Fibroblast of the aortic adventitia (primary cell): ENCODE measurements around the gene MRS2. TPM values are rescaled to one million over a fixed set of nuclear protein-coding genes. Genes with fewer than 3 reads are reported as not detected.
"Not testable (repeated sequence)": the region's sequence is repeated elsewhere in the genome, so short reads cannot be mapped to it uniquely, and the experiment has no call there.

Experiments used
- DNase-seq: peaks from one replicate; pipeline ENCODE4 v3.0.0-alpha.2; 2010; ENCODE audit warnings: low read depth
- H3K4me3 ChIP-seq: 2 replicates; pipeline ENCODE4 v1.5.1; 2011; ENCODE audit warnings: low read depth, mild to moderate bottlenecking, control low read depth, low read length, moderate library complexity
- CTCF ChIP-seq: IDR thresholded peaks from 2 replicates; pipeline ENCODE4 v1.5.1; 2011; ENCODE audit warnings: mild to moderate bottlenecking, low read length, control low read depth, inconsistent platforms; ENCODE audit not compliant: insufficient read depth
- total RNA-seq: library from RNA; depleted of rRNA; stranded (reverse); fragments of >200 nt; gene quantifications from 2 replicates; pipeline ENCODE4 v1.2.3, GENCODE V29; 2012; ENCODE audit warnings: low replicate concordance

The MRS2 gene
- total RNA-seq, 1 donor: 18.3 TPM

GRCh38 chr6:24359640-24360454 is 42.9 kb upstream of the MRS2 start:
- H3K4me3 ChIP-seq: peak overlapping the region; percentile 67
- peak; percentile 46 for DNase-seq
- peak; percentile 80 for TF ChIP-seq CTCF

GRCh38 chr6:24362363-24362762 is 40.4 kb upstream of the MRS2 start:
- DNase-seq, H3K4me3 ChIP-seq: not testable (repeated sequence)

DNA sequence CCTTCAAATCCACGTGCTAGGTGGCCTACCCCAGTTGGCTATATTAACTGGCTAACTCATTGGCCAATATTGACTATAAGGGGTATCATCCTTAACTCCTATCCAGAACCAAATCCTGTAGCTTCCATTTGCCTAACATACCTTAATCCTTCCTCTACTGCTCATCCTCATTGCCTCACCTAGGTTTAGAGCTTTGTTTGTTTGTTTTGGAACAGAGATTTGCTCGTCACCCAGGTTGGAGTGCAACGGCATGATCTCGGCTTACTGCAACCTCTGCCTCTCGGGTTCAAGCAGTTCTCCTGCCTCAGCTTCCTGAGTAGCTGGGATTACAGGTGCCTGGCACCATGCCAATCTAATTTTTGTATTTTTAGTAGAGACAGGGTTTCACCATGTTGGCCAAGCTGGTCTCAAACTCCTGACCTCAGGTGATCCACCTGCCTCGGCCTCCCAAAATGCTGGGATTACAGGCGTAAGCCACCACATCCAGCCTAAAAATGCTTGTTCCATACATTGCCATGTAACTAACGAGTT is 37.6 kb upstream of the MRS2 start:
- DNase-seq, H3K4me3 ChIP-seq: not testable (repeated sequence)

DNA sequence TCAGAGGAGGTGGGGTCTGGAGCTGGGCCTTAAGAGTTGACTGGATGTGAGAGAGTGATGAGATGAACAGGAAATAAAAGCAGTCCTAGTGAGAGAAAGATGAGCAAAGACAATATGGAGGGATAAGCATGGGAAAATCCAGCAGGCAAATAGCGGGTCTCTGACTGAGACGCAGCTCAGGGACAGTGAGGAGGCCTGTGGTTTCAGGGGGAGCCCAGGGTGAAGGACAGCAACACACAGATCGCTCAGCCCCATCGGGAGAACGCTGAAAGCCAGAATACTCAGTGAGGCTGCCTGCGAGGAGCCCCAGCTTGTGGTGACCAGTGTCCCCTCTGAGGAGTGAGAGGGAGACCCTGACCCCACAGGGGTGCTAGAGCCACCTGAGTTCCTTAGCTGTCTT is 28.1 kb upstream of the MRS2 start:
- no peak for TF ChIP-seq CTCF
- no peak for DNase-seq
- H3K4me3 ChIP-seq: no peak overlapping the region

DNA sequence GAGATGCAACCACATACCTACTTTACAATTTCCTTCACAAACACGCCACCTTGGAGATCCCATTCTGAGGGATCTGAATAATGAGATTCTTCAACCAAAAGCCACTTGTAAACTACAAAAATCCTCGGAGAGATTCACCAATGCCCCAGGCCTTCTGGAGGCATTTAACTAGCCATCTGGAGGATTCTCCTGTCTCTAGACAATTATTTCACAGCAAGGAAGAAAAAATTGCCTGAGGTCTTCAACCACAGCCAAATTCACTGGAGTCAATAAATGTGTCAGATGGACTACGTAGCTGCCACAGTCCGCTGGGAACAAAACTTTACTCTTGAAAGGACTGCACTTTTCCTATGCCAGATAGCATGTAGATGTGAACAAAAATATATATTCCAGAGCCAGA is 25.9 kb upstream of the MRS2 start:
- no peak overlapping the region for H3K4me3 ChIP-seq
- TF ChIP-seq CTCF: no peak
- no peak for DNase-seq

DNA sequence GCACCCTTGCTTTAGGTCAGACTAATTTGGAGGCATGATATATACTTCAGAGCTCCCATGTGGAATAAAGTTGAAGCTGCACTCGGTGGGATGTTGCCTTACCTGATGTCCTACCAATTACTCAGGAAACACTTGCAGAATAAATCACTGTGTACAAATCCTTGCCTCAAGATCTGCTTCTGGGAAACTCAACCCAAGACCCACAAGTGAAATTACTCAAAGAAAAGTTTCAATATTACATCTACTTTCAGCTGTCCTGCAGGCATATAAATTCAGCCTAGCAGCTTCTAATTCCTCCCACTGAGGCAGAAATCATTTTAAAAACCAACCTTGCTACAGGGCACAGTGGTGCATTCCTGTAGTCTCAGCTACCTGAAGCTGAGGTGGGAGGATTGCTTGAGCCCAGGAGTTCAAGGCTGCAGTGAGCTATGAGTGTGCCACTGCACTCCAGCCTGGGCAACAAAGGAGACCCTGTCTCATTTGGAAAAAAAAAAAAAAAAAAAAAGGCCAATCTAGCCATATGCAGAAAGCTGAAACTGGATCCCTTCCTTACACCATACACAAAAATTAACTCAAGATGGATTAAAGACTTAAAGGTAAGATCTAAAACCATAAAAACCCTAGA is 24.2 kb upstream of the MRS2 start:
- DNase-seq: no peak
- H3K4me3 ChIP-seq: no peak overlapping the region
- TF ChIP-seq CTCF: no peak

GRCh38 chr6:24381476-24382219 is 21.1 kb upstream of the MRS2 start:
- no peak overlapping the region for H3K4me3 ChIP-seq
- TF ChIP-seq CTCF: no peak
- no peak for DNase-seq
